ENCODE measurements around the gene GNAI3. TPM values are rescaled to one million over a fixed set of nuclear protein-coding genes. Genes with fewer than 3 reads are reported as not detected.

The GNAI3 gene
- total RNA-seq, 4 donors from 2014 or later = 5.1 to 7.2 (median 6.0) TPM

GRCh38 chr1:109573785-109574184 lies 25.4 kb downstream of the GNAI3 start:
- Histone ChIP-seq H3K36me3 (no peaks in the 10 kb centered on the region), H3K27me3 (no peaks in the 10 kb centered on the region), H3K4me3 (replicated peaks in 1 of 3) (no peak overlapping the region), H3K27ac (no peak overlapping the region), H3K4me1 (peaks cover 18 to 23% of the 10 kb centered on the region in 2 donors), H3K9me3 (no peaks in the 10 kb centered on the region)
- WGBS, 2 donors = 65 to 70% methylated on average over 2 of the region's 2 CpGs
- intact Hi-C loops (cut with DNase I) = no loop called here
- TF ChIP-seq CTCF (IDR thresholded peaks at IDR 0.05) (no peak), POLR2A (IDR thresholded peaks at IDR 0.05) (no peak)
- DNase-seq = no peak

GRCh38 chr1:109578947-109579443 lies 30.6 kb downstream of the GNAI3 start:
- H3K27me3 ChIP-seq = no peaks in the 10 kb centered on the region
- no peaks in the 10 kb centered on the region for H3K9me3 ChIP-seq
- no peak for TF ChIP-seq CTCF (IDR thresholded peaks at IDR 0.05)
- TF ChIP-seq POLR2A (IDR thresholded peaks at IDR 0.05) = no peak
- H3K27ac ChIP-seq = no peak overlapping the region
- H3K4me3 ChIP-seq (replicated peaks in 1 of 3) = no peak overlapping the region
- no peak for DNase-seq
- intact Hi-C loops (cut with DNase I) = no loop called here
- peaks cover 7 to 16% of the 10 kb centered on the region in 2 donors for H3K36me3 ChIP-seq
- no peaks in the 10 kb centered on the region for H3K4me1 ChIP-seq
- WGBS, 2 donors = 87 to 90% methylated on average over 3 of the region's 3 CpGs

GRCh38 chr1:109579491-109579890 lies 31.1 kb downstream of the GNAI3 start:
- no peak overlapping the region for H3K4me3 ChIP-seq (replicated peaks in 1 of 3)
- TF ChIP-seq POLR2A (IDR thresholded peaks at IDR 0.05) (no peak), CTCF (IDR thresholded peaks at IDR 0.05) (no peak)
- no peaks in the 10 kb centered on the region for H3K9me3 ChIP-seq
- H3K27ac ChIP-seq = no peak overlapping the region
- H3K27me3 ChIP-seq = no peaks in the 10 kb centered on the region
- intact Hi-C loops (cut with DNase I) = no loop called here
- peaks cover 7 to 17% of the 10 kb centered on the region in 2 donors for H3K36me3 ChIP-seq
- DNase-seq = no peak
- no peaks in the 10 kb centered on the region for H3K4me1 ChIP-seq
- 86 to 100% methylated on average over 1 of the region's 1 CpG for WGBS, 2 donors

GRCh38 chr1:109582021-109582420 lies 33.6 kb downstream of the GNAI3 start:
- no peak overlapping the region for H3K4me3 ChIP-seq (replicated peaks in 1 of 3)
- no peak for DNase-seq
- H3K36me3 ChIP-seq = peaks cover 24 to 29% of the 10 kb centered on the region in 2 donors
- no peaks in the 10 kb centered on the region for H3K4me1 ChIP-seq
- no peak overlapping the region for H3K27ac ChIP-seq
- intact Hi-C loops (cut with DNase I) = no loop called here
- 89 to 97% methylated on average over 2 of the region's 2 CpGs for WGBS, 2 donors
- H3K9me3 ChIP-seq = no peaks in the 10 kb centered on the region
- no peak for TF ChIP-seq POLR2A (IDR thresholded peaks at IDR 0.05)
- TF ChIP-seq CTCF (IDR thresholded peaks at IDR 0.05) = no peak
- H3K27me3 ChIP-seq = no peaks in the 10 kb centered on the region

- H3K36me3 ChIP-seq = peaks cover 30 to 45% of the 10 kb centered on the region in 2 donors
- H3K27ac ChIP-seq = no peak overlapping the region
- DNase-seq = no peak
- H3K27me3 ChIP-seq = no peaks in the 10 kb centered on the region
- WGBS, 2 donors = 84 to 97% methylated on average over 1 of the region's 1 CpG
- H3K9me3 ChIP-seq = no peaks in the 10 kb centered on the region
- H3K4me3 ChIP-seq (replicated peaks in 1 of 3) = no peak overlapping the region
- H3K4me1 ChIP-seq = no peaks in the 10 kb centered on the region
- no peak for TF ChIP-seq CTCF (IDR thresholded peaks at IDR 0.05)
- no peak for TF ChIP-seq POLR2A (IDR thresholded peaks at IDR 0.05)
- intact Hi-C loops (cut with DNase I) = no loop called here
These were observed 36.4 kb downstream of the GNAI3 start for GRCh38 chr1:109584766-109585165.

All from thyroid gland (tissue), 4 donors.